Inflammatory macrophage (primary cell): ENCODE results near the gene PTCRA.

ENCODE experiments used
- DNase-seq, 2 donors: peaks; one replicate each; pipeline ENCODE4 v3.0.0-alpha.2; 2020 to 2022

Gene PTCRA

GRCh38 chr6:42974919-42975505 lies 59.2 kb downstream of the PTCRA start:
- no peak for DNase-seq
